Retinal pigment epithelial cell (primary cell): ENCODE data around the gene SHKBP1.
"Not testable (repeated sequence)": the region's sequence is repeated elsewhere in the genome, so short reads cannot be mapped to it uniquely, and the experiment has no call there.

Experiments used
- DNase-seq: peaks from one replicate; pipeline ENCODE4 v3.0.0-alpha.2; 2010; ENCODE audit warnings: low read depth
- H3K4me3 ChIP-seq: 2 replicates; pipeline ENCODE4 v1.5.1; 2011; ENCODE audit warnings: mild to moderate bottlenecking, low read length, control low read depth, moderate library complexity
- TF ChIP-seq, protein P1 (sequence below): conservative IDR thresholded peaks from 2 replicates; pipeline ENCODE4 v1.5.1; 2011; ENCODE audit warnings: low read depth, low read length, control low read depth, inconsistent platforms

The SHKBP1 gene

DNA sequence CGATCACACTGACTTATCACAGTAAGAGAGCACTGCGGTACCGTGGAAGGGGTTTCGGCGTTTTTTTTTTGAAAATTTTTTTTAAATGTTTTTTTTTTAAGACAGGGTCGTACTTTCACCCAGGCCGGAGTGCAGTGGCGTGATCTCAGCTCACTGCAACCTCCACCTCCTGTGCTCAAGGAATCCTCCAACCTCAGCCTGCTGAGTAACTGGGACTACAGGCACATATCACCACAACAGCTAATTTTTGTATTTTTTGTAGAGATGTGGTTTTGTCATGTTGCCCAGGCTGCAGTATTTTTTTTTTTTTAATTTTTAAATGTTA, 43.5 kb downstream of the SHKBP1 start:
- DNase-seq = no peak
- no peak overlapping the region for H3K4me3 ChIP-seq
- TF ChIP-seq, protein P1, sequence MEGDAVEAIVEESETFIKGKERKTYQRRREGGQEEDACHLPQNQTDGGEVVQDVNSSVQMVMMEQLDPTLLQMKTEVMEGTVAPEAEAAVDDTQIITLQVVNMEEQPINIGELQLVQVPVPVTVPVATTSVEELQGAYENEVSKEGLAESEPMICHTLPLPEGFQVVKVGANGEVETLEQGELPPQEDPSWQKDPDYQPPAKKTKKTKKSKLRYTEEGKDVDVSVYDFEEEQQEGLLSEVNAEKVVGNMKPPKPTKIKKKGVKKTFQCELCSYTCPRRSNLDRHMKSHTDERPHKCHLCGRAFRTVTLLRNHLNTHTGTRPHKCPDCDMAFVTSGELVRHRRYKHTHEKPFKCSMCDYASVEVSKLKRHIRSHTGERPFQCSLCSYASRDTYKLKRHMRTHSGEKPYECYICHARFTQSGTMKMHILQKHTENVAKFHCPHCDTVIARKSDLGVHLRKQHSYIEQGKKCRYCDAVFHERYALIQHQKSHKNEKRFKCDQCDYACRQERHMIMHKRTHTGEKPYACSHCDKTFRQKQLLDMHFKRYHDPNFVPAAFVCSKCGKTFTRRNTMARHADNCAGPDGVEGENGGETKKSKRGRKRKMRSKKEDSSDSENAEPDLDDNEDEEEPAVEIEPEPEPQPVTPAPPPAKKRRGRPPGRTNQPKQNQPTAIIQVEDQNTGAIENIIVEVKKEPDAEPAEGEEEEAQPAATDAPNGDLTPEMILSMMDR = no peak

DNA sequence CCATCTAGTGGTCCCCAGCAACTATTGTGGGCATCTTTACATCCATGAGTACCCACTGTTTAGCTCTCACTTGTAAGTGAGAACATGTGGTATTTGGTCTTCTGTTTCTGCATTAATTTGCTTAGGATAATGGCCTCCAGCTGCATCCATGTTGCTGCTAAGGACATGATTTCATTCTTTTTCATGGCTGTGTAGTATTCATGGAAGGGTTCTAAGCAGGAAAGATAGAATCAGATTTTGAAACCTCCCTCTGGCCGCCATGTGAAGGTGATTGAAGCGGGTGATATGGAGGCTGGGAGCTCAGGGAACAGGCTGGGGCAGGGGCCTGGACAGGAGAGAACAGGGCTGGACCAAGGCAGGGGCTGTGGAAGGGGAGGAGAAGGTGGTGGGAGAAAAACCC, 44.6 kb downstream of the SHKBP1 start:
- no peak for DNase-seq
- TF ChIP-seq, protein P1 = no peak
- no peak overlapping the region for H3K4me3 ChIP-seq

DNA sequence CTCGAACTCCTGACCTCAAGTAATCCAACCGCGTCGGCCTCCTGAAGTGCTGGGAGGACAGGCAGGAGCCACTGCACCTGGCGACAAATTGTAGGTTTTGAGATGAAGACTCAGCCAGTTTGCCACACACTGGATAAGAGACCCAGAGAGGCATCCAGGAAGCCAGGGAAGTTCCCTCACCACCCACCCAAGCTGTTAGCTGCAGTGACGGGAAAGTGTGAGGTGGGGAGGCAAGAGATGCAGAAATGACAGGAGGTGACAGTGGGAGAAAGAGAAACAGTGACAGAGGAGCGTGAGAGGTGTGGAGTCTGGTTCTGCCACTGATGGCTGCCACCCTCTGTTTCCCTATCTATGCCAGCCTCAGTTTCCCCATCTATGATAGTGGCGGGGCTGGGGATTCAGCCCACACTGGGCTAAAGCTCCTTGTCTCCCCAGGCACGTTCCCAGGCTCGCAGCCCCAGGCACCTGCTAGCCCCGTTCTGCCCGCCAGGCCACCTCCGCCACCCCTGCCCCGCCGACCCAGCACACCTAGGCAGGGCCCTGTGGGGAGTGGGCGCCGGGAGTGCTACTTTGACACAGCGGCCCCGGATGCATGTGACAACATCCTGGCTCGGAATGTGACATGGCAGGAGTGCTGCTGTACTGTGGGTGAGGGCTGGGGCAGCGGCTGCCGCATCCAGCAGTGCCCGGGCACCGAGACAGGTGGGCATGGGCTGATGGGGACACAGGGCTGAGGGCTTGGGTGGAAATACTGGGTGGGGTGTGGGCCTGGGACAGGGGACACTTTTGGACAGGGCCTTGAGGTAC, 45.5 kb downstream of the SHKBP1 start:
- no peak overlapping the region for H3K4me3 ChIP-seq
- DNase-seq = no peak
- TF ChIP-seq, protein P1 = no peak

DNA sequence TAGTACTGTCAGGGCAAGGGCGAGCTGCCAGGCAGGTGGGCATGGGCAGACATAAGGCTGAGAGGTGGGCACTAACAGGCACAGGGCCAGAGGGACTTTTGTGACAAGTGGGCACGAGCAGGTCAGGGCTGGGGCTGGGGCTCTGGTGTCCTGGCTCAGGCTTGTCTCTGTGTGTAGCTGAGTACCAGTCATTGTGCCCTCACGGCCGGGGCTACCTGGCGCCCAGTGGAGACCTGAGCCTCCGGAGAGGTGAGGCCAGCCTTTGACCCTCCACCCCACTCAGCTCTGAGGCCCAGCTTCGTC, 46.1 kb downstream of the SHKBP1 start:
- TF ChIP-seq, protein P1 = no peak
- DNase-seq = no peak

DNA sequence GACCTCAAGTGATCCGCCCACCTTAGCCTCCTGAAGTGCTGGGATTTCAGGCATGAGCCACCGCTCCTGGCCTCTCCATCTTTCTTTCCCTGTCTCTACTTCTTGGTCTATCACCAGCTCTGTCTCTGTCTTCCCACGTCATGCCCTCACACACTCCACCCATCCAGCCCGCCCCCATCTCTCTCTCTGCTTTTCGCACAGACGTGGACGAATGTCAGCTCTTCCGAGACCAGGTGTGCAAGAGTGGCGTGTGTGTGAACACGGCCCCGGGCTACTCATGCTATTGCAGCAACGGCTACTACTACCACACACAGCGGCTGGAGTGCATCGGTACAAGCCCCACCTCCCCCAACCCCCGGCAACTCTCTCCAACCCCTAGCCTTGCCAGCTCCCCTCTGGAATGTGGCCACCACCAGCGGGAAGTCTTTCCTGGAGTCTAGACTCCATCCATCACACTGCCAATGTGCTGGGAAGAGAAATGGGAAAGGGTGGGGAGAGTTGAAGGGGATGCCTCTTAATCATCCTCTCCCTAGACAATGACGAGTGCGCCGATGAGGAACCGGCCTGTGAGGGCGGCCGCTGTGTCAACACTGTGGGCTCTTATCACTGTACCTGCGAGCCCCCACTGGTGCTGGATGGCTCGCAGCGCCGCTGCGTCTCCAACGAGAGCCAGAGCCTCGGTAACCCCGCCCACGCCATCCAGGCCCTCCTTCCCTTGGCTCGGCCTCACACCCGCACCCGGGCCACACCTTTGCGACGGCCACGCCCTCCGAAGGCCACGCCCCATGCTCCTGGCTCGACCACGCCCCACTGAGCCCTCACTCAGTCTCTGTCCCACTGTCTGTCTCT, 47.0 kb downstream of the SHKBP1 start:
- TF ChIP-seq, protein P1 = no peak
- DNase-seq = no peak
- H3K4me3 ChIP-seq = no peak overlapping the region

More for the DNA sequence above, 46.1 kb downstream of the SHKBP1 start:
- H3K4me3 ChIP-seq = no peak overlapping the region

DNA sequence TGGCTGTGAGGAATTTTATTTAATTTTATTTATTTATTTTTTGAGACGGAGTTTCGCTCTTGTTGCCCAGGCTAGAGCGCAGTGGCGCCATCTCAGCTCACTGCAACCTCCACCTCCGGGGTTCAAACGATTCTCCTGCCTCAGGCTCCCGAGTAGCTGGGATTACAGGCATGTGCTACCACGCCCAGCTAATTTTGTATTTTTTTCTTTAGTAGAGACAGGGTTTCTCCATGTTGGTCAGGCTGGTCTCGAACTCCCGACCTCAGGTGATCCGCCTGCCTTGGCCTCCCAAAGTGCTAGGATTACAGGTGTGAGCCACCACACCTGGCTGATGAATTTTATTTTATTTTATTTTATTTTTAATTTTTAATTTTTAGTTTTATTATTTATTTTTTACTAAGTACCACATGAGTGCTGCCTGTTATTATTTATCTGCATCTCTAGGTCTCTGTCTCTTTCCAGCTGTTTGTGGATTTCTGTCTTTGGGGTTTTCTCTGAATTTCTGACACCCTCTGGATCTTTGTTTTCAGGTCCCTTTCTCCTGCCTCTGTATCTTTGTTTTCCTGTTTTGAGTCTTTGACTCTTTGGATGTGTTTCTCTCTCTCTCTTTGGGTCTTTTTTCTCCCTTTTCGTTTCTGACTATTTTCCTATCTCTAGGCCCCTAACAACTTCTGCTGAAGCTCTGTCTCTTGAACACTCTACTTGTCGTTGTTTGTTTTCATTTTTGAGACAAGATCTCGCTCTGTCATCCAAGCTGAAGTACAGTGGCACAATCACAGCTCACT, 47.9 kb downstream of the SHKBP1 start:
- not testable (repeated sequence) for H3K4me3 ChIP-seq, DNase-seq

DNA sequence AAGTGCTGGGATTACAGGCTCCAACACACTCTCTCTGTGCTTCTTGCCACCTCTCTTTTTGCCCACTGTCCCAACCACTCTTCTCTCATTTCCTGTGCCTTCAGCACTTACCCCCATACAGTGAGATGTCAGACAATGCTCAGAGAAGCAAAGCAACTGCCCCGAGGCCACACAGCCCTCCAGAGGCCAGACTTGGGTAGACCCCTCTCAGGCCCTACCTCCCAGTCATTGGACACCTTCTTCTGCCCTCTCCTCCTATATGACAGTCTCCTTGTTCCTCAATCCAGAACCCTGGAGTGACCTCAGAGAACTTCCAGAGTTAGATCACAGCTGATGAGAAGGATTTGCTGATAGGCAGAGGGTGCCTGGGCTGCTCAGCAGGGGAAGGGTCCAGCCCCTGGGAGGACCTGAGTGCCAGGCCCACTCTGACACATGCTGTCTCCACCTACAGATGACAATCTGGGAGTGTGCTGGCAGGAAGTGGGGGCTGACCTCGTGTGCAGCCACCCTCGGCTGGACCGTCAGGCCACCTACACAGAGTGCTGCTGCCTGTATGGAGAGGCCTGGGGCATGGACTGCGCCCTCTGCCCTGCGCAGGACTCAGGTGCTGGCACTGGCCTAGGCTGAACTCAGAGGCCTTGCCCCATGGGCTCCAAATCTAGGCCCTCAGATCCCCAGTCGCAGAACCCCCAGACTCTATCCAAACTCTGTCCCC, 48.9 kb downstream of the SHKBP1 start:
- H3K4me3 ChIP-seq = no peak overlapping the region
- TF ChIP-seq, protein P1 = no peak
- no peak for DNase-seq
